Uterus (tissue), 2 donors: ENCODE results near the gene ANXA9.

Experiments used
- CTCF ChIP-seq, 4 experiments: fragments of 200-600 bp in 2 of 4; fragments of 450-650 bp in 2 of 4; sonication (generic) in 2 of 4; IDR thresholded peaks; one replicate each; pipeline ENCODE4 v1.5.1; 2016 to 2019; ENCODE audit warnings: antibody characterized with exemption in 4 of 4, mild to moderate bottlenecking in 2 of 4, moderate library complexity in 1 of 4
- POLR2A ChIP-seq, 2 donors: fragments of 450-650 bp; IDR thresholded peaks; one replicate each; pipeline ENCODE4 v1.6.1; 2016; ENCODE audit warnings: antibody characterized with exemption in 2 of 2, mild to moderate bottlenecking in 1 of 2, moderate library complexity in 1 of 2

GRCh38 chr1:151013518-151013917, 31.4 kb downstream of the ANXA9 start:
- TF ChIP-seq CTCF (IDR thresholded peaks at IDR 0.05) (no peak), POLR2A (IDR thresholded peaks at IDR 0.05) (no peak)
